Neural cell (in vitro differentiated cells): ENCODE data around the gene ESYT2. TPM values are rescaled to one million over a fixed set of nuclear protein-coding genes. Genes with fewer than 3 reads are reported as not detected.

Experiments used
- H2AFZ ChIP-seq: fragments of 200-600, 300-800 bp; sonication (generic), shearing (Covaris generic); 2 replicates; pipeline ENCODE4 v1.6.0; 2014; ENCODE audit warnings: low read depth, mild to moderate bottlenecking, antibody characterized with exemption, low read length, moderate library complexity
- H3F3A ChIP-seq: fragments of 200-600 bp; shearing (Covaris generic); 2 replicates; pipeline ENCODE4 v1.6.1; 2016; ENCODE audit warnings: mild to moderate bottlenecking, moderate library complexity, mixed read lengths, antibody characterized with exemption, low read length; ENCODE audit not compliant: insufficient read depth, poor library complexity, severe bottlenecking
- H3K27ac ChIP-seq: fragments of 200-600, 300-800 bp; sonication (generic), shearing (Covaris generic); 2 replicates; pipeline ENCODE4 v1.5.1; 2014; ENCODE audit warnings: mild to moderate bottlenecking, low read length, moderate library complexity
- H3K27me3 ChIP-seq: fragments of 300-800, 200-600 bp; sonication (generic), shearing (Covaris generic); 2 replicates; pipeline ENCODE4 v1.6.0; 2014; ENCODE audit warnings: mild to moderate bottlenecking, low read depth, low read length, moderate library complexity; ENCODE audit not compliant: insufficient read depth
- H3K36me3 ChIP-seq: fragments of 300-800, 200-600 bp; sonication (generic), shearing (Covaris generic); 2 replicates; pipeline ENCODE4 v1.5.1; 2014; ENCODE audit warnings: mild to moderate bottlenecking, antibody characterized with exemption, low read length, moderate library complexity; ENCODE audit not compliant: insufficient read depth
- H3K4me2 ChIP-seq: fragments of 300-800, 200-600 bp; sonication (generic), shearing (Covaris generic); 2 replicates; pipeline ENCODE4 v1.6.0; 2014; ENCODE audit warnings: mild to moderate bottlenecking, low read length
- H3K4me3 ChIP-seq: fragments of 300-800, 200-600 bp; sonication (generic), shearing (Covaris generic); 2 replicates; pipeline ENCODE4 v1.5.1; 2014; ENCODE audit warnings: mild to moderate bottlenecking, low read length, moderate library complexity
- H3K79me2 ChIP-seq: fragments of 200-600 bp; shearing (Covaris generic); replicated peaks from 2 replicates; pipeline ENCODE4 v1.6.0; 2014; ENCODE audit warnings: mild to moderate bottlenecking, low read length, moderate library complexity; ENCODE audit not compliant: insufficient read depth
- H3K9ac ChIP-seq: fragments of 300-800, 200-600 bp; sonication (generic), shearing (Covaris generic); 2 replicates; pipeline ENCODE4 v1.6.1; 2016; ENCODE audit warnings: mild to moderate bottlenecking, low read length, mixed read lengths
- H3K9me2 ChIP-seq: fragments of 200-600 bp; shearing (Covaris generic); 2 replicates; pipeline ENCODE4 v1.6.1; 2016; ENCODE audit warnings: mild to moderate bottlenecking, low read length, mixed read lengths; ENCODE audit not compliant: insufficient read depth
- H3K9me3 ChIP-seq: fragments of 200-600, 300-800 bp; sonication (generic), shearing (Covaris generic); 2 replicates; pipeline ENCODE4 v1.6.1; 2016; ENCODE audit warnings: mild to moderate bottlenecking, mixed run types, low read length, moderate library complexity, mixed read lengths
- H4K20me1 ChIP-seq: fragments of 200-600 bp; shearing (Covaris generic); 2 replicates; pipeline ENCODE4 v1.6.1; 2016; ENCODE audit warnings: mild to moderate bottlenecking, mixed run types; ENCODE audit not compliant: insufficient read depth
- EP300 ChIP-seq: fragments of 450-650 bp; conservative IDR thresholded peaks from 2 replicates; pipeline ENCODE4 v1.6.1; 2014; ENCODE audit warnings: antibody characterized with exemption, mild to moderate bottlenecking, moderate library complexity; ENCODE audit not compliant: poor library complexity, severe bottlenecking
- EZH2 ChIP-seq: fragments of 200-600, 300-800 bp; shearing (Covaris generic), sonication (generic); IDR thresholded peaks from 2 replicates; pipeline ENCODE4 v1.6.1; 2014; ENCODE audit warnings: antibody characterized with exemption, low read length, borderline replicate concordance, mild to moderate bottlenecking; ENCODE audit not compliant: insufficient read depth, poor library complexity, severe bottlenecking
- MXI1 ChIP-seq: fragments of 450-650 bp; conservative IDR thresholded peaks from 2 replicates; pipeline ENCODE4 v1.6.1; 2014; ENCODE audit warnings: antibody characterized with exemption, mild to moderate bottlenecking; ENCODE audit not compliant: poor library complexity, severe bottlenecking
- POLR2AphosphoS5 ChIP-seq: IDR thresholded peaks from 2 replicates; pipeline ENCODE4 v1.6.1; 2012
- RAD21 ChIP-seq: fragments of 450-650 bp; conservative IDR thresholded peaks from 2 replicates; pipeline ENCODE4 v1.6.1; 2014; ENCODE audit warnings: antibody characterized with exemption, mild to moderate bottlenecking, moderate library complexity
- REST ChIP-seq: IDR thresholded peaks from 2 replicates; pipeline ENCODE4 v1.6.1; 2012; ENCODE audit warnings: borderline replicate concordance
- SMC3 ChIP-seq: fragments of 450-650 bp; conservative IDR thresholded peaks from 2 replicates; pipeline ENCODE4 v1.6.1; 2014; ENCODE audit warnings: antibody characterized with exemption, mild to moderate bottlenecking, moderate library complexity; ENCODE audit not compliant: poor library complexity
- TAF1 ChIP-seq: IDR thresholded peaks from 2 replicates; pipeline ENCODE4 v1.6.1; 2012; ENCODE audit warnings: low read depth
- polyA plus RNA-seq: library from polyadenylated mRNA; depleted of rRNA; stranded (reverse); fragments of >200 nt; gene quantifications from 2 replicates; pipeline ENCODE4 v1.2.3, GENCODE V29; 2014
- TF ChIP-seq, protein P1 (sequence below): fragments of 450-650 bp; IDR thresholded peaks from 2 replicates; pipeline ENCODE4 v1.5.1; 2014; ENCODE audit warnings: antibody characterized with exemption, mild to moderate bottlenecking, moderate library complexity; ENCODE audit not compliant: poor library complexity, severe bottlenecking

The ESYT2 gene
- polyA plus RNA-seq, 1 donor from 2014 or later: 23.8 TPM

DNA sequence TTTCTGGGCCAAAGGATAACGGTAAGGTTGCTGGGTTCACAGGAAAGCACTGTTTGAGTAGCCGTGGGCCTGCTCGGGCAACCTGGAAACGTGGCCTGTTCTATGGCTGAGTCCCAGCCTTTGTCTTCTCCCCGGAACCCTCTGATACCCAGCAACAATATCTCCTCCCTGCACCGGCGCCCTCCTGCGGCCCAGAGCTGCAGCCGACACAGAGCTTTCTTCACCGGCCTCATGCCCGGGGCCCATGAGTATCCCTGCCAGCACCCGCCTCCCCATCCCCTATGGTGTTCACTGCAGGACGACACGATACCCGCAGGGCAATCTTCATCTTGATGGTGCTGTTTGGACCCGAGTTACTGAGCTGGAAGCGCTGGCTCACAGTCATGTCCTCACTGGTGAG is 86.1 kb downstream of the ESYT2 start:
- Histone ChIP-seq H3K9me3 (no peaks in the 10 kb centered on the region), H3K4me3 (no peak overlapping the region), H2AFZ (no peak overlapping the region), H3K9ac (no peak overlapping the region), H3K27me3 (no peaks in the 10 kb centered on the region), H3K4me2 (no peak overlapping the region), H3F3A (no peaks in the 10 kb centered on the region), H4K20me1 (no peaks in the 10 kb centered on the region), H3K79me2 (no peaks in the 10 kb centered on the region), H3K27ac (no peak overlapping the region), H3K36me3 (no peaks in the 10 kb centered on the region), H3K9me2 (no peaks in the 10 kb centered on the region)
- TF ChIP-seq EZH2: no peak
- no peak for TF ChIP-seq EP300
- TF ChIP-seq SMC3: no peak
- no peak for TF ChIP-seq REST

DNA sequence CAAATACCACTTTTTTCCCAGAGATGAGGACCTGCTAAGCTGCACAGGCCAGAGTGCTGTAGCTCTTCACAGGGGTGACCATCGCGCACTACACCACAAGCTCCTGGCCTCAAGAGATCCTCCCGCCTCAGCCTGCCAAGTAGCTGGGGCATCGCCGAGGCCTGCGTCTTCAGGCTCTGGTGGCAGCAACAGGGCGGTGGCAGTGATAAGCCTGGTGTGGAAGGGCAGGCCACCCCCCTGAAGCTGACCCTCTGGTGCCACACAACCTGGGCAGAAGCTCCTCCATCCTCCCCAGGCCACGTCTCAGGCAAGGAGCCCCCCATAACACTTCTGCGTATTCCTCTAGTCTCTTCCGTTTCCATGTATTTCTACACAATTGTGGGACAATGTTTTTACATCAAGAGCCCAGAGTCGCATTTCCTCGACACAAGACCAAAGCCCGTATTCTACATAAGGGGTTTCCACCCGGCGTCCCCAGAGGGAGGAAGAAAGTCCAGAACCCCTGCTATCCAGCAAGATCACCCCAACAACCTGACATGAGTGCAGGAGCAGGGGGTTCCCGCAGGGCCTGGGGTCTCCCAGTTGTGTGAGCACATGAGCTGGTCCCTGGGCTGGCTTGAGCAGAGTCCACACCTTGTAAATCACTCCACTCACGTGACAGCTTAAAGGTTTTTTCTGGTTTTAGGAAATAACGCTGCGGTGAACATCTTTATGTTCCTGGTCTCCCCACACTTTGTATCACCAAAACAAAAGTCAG is 87.1 kb downstream of the ESYT2 start:
- no peaks in the 10 kb centered on the region for H3K36me3 ChIP-seq
- no peaks in the 10 kb centered on the region for H3K9me2 ChIP-seq
- H4K20me1 ChIP-seq: no peaks in the 10 kb centered on the region
- no peaks in the 10 kb centered on the region for H3F3A ChIP-seq
- no peaks in the 10 kb centered on the region for H3K79me2 ChIP-seq
- no peak overlapping the region for H2AFZ ChIP-seq
- H3K4me3 ChIP-seq: no peak overlapping the region
- H3K9me3 ChIP-seq: no peaks in the 10 kb centered on the region
- TF ChIP-seq EP300 (no peak), POLR2AphosphoS5 (no peak), TAF1 (no peak), SMC3 (no peak), REST (no peak), EZH2 (no peak), RAD21 (no peak), MXI1 (no peak)
- TF ChIP-seq, protein P1, sequence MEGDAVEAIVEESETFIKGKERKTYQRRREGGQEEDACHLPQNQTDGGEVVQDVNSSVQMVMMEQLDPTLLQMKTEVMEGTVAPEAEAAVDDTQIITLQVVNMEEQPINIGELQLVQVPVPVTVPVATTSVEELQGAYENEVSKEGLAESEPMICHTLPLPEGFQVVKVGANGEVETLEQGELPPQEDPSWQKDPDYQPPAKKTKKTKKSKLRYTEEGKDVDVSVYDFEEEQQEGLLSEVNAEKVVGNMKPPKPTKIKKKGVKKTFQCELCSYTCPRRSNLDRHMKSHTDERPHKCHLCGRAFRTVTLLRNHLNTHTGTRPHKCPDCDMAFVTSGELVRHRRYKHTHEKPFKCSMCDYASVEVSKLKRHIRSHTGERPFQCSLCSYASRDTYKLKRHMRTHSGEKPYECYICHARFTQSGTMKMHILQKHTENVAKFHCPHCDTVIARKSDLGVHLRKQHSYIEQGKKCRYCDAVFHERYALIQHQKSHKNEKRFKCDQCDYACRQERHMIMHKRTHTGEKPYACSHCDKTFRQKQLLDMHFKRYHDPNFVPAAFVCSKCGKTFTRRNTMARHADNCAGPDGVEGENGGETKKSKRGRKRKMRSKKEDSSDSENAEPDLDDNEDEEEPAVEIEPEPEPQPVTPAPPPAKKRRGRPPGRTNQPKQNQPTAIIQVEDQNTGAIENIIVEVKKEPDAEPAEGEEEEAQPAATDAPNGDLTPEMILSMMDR: no peak
- H3K27me3 ChIP-seq: no peaks in the 10 kb centered on the region
- no peak overlapping the region for H3K9ac ChIP-seq
- H3K27ac ChIP-seq: no peak overlapping the region
- no peak overlapping the region for H3K4me2 ChIP-seq
